Measurements from ENCODE around the gene COP1. TPM values are rescaled to one million over a fixed set of nuclear protein-coding genes. Genes with fewer than 3 reads are reported as not detected.

The COP1 gene
- total RNA-seq, 1 donor from 2014 or later, result 52.1 TPM

DNA sequence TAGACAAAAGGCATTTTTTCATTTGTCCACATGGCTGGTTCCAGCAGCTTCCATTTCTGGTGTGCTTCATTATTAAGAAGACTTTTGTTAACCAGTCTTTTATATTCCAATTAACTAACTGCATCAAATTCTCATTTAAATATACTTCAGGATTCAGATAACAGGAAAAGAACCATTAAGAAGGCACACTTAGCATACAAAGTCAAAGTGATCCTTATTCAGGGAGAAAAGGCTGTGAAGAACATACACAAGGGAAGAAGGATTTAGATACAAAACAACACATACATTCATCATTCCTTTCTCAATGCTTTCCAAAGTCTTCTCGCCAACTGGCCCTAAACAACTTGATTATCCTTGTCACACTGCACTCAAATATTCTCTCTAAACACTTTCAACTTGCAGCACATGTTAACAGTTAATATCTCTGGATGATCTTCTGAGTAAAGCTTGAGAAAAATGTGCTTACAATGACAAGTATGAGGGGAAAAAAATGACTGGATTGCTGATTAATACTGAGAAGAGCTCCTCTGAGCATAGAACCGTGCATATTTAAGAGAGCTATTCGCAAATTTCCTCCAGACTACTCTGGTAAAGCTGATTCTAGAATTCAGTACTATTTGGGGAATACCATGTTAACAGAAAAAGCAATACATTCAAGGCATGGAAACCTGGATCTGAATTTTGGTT lies 238.5 kb downstream of the COP1 start:
- no peaks in the 10 kb centered on the region for H3K27me3 Mint-ChIP-seq
- ChIA-PET POLR2A (no interaction called here), CTCF (no interaction called here)
- TF ChIP-seq, protein P1, sequence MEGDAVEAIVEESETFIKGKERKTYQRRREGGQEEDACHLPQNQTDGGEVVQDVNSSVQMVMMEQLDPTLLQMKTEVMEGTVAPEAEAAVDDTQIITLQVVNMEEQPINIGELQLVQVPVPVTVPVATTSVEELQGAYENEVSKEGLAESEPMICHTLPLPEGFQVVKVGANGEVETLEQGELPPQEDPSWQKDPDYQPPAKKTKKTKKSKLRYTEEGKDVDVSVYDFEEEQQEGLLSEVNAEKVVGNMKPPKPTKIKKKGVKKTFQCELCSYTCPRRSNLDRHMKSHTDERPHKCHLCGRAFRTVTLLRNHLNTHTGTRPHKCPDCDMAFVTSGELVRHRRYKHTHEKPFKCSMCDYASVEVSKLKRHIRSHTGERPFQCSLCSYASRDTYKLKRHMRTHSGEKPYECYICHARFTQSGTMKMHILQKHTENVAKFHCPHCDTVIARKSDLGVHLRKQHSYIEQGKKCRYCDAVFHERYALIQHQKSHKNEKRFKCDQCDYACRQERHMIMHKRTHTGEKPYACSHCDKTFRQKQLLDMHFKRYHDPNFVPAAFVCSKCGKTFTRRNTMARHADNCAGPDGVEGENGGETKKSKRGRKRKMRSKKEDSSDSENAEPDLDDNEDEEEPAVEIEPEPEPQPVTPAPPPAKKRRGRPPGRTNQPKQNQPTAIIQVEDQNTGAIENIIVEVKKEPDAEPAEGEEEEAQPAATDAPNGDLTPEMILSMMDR (IDR thresholded peaks at IDR 0.05), result no peak
- intact Hi-C loops (cut with micrococcal nuclease), result no loop called here
- no peak for ATAC-seq (ENCODE audit: low read depth)
- H3K9me3 Mint-ChIP-seq, result no peaks in the 10 kb centered on the region
- H3K27ac Mint-ChIP-seq, result no peak overlapping the region
- DNase-seq, result no peak
- peaks cover 43% of the 10 kb centered on the region for H3K36me3 Mint-ChIP-seq (ENCODE audit: low read depth)
- no peak overlapping the region for H3K4me3 Mint-ChIP-seq
- H3K4me1 Mint-ChIP-seq, result no peaks in the 10 kb centered on the region

DNA sequence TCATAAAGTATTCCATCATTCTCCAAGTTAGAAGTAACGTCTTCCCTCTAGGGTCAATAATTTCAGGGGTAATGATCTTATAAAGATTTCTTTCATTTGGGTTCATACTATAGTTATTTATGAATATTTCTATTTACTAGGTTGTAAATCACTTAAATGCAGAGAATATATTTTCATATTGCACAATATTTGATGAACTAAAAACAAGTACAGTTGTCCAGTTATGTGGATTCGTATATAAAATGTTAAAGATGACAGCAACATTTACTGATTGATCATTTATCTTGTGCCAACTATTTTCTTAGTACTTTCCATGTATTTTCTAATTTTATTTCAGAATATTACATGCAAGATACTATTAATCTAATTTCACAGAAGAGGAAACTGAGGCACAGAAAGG lies 243.3 kb downstream of the COP1 start:
- Mint-ChIP-seq H3K4me3 (no peak overlapping the region), H3K4me1 (no peaks in the 10 kb centered on the region), H3K36me3 (ENCODE audit: low read depth) (peaks cover 53% of the 10 kb centered on the region), H3K27ac (no peak overlapping the region), H3K27me3 (no peaks in the 10 kb centered on the region), H3K9me3 (no peaks in the 10 kb centered on the region)
- ATAC-seq (ENCODE audit: low read depth), result no peak
- DNase-seq, result no peak
- ChIA-PET POLR2A (no interaction called here), CTCF (no interaction called here)
- TF ChIP-seq, protein P1 (IDR thresholded peaks at IDR 0.05), result no peak
- intact Hi-C loops (cut with micrococcal nuclease), result no loop called here

DNA sequence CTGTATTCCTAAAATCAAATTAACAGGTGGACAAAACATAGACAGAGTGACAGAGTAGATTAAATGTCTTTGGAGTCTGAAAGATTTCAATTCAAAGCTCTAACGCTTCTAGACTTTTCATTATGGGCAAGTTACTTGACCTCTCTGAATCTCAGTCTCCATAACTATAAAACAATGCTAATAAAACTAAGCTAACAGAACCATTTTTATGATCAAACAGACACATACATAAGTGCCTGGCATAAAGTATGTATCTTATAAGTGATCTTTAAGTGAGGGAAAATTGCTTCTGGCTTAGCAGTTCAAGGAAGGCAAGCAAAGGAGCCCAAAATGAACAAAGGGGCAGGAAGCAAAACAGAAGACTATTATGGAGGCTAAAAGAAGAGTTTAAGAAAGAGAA lies 246.9 kb downstream of the COP1 start:
- ATAC-seq (ENCODE audit: low read depth) (no peak), DNase-seq (no peak)
- ChIA-PET POLR2A (no interaction called here), CTCF (no interaction called here)
- peaks cover 48% of the 10 kb centered on the region for H3K36me3 Mint-ChIP-seq (ENCODE audit: low read depth)
- no peaks in the 10 kb centered on the region for H3K4me1 Mint-ChIP-seq
- no peaks in the 10 kb centered on the region for H3K9me3 Mint-ChIP-seq
- TF ChIP-seq, protein P1 (IDR thresholded peaks at IDR 0.05), result no peak
- H3K27me3 Mint-ChIP-seq, result no peaks in the 10 kb centered on the region
- no peak overlapping the region for H3K4me3 Mint-ChIP-seq
- intact Hi-C loops (cut with micrococcal nuclease), result no loop called here
- H3K27ac Mint-ChIP-seq, result no peak overlapping the region

DNA sequence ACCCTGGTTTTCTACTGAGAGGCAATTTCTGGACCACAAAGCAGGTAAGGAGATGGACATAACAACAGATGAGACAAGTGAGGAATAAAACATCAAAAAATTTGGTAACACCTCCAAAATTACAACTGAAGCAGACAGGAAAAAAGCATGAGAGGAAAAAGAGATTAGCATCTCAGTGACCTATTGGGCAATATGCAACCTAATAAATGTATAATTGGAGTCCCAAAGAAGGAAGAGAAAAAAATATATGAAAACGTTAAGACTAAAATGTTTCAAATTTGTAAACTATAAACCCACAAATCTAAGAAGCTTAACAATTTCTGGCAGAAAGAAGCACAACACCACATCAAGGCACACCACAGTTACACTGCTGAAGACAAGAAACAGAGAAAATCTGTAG lies 255.5 kb downstream of the COP1 start:
- no peaks in the 10 kb centered on the region for H3K27me3 Mint-ChIP-seq
- ChIA-PET CTCF (no interaction called here), POLR2A (no interaction called here)
- intact Hi-C loops (cut with micrococcal nuclease), result no loop called here
- H3K4me3 Mint-ChIP-seq, result no peak overlapping the region
- peaks cover 4% of the 10 kb centered on the region for H3K9me3 Mint-ChIP-seq
- no peak for ATAC-seq (ENCODE audit: low read depth)
- TF ChIP-seq, protein P1 (IDR thresholded peaks at IDR 0.05), result no peak
- no peaks in the 10 kb centered on the region for H3K4me1 Mint-ChIP-seq
- no peak overlapping the region for H3K27ac Mint-ChIP-seq
- DNase-seq, result no peak
- H3K36me3 Mint-ChIP-seq (ENCODE audit: low read depth), result peaks cover 61% of the 10 kb centered on the region

DNA sequence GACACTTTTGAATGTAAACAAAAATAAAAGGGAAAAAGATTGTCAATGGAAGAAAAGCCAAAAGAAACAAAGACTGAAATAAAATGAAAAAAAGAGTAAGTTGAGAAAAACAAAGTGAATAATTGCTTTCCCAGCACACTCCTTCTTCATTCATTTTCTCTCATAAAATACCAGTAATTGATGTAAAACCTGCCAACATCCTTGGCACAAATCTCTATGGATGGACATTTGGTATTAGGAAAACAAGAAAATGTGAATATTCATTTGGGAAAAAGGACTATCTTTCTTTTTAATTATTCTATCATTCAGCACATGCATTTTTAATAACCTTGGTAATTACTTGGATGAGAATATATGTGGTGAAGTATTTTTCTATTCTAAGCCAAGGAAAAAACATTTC lies 259.3 kb downstream of the COP1 start:
- H3K4me3 Mint-ChIP-seq, result no peak overlapping the region
- DNase-seq, result no peak
- TF ChIP-seq, protein P1 (IDR thresholded peaks at IDR 0.05), result no peak
- no peak for ATAC-seq (ENCODE audit: low read depth)
- no peaks in the 10 kb centered on the region for H3K4me1 Mint-ChIP-seq
- peaks cover 4% of the 10 kb centered on the region for H3K9me3 Mint-ChIP-seq
- POLR2A ChIA-PET, result no interaction called here
- H3K27ac Mint-ChIP-seq, result no peak overlapping the region
- H3K36me3 Mint-ChIP-seq (ENCODE audit: low read depth), result peaks cover 68% of the 10 kb centered on the region
- no peaks in the 10 kb centered on the region for H3K27me3 Mint-ChIP-seq
- CTCF ChIA-PET, result no interaction called here
- intact Hi-C loops (cut with micrococcal nuclease), result no loop called here
